Stimulated activated CD4-positive, alpha-beta T cell treated with anti-CD3 and anti-CD28 coated beads, TNF-alpha, amount 100 ng/mL, for 4 hours (primary cell): ENCODE results near the gene MAP1LC3B2.

Experiments
- DNase-seq, 3 experiments: peaks; one replicate each; pipeline ENCODE4 v3.0.0-alpha.2; 2020; ENCODE audit warnings: low read depth in 3 of 3

The MAP1LC3B2 gene

GRCh38 chr12:116538076-116538591 is 21.0 kb upstream of the MAP1LC3B2 start:
- no peak for DNase-seq

GRCh38 chr12:116538682-116539305 is 20.4 kb upstream of the MAP1LC3B2 start:
- no peak for DNase-seq

DNA sequence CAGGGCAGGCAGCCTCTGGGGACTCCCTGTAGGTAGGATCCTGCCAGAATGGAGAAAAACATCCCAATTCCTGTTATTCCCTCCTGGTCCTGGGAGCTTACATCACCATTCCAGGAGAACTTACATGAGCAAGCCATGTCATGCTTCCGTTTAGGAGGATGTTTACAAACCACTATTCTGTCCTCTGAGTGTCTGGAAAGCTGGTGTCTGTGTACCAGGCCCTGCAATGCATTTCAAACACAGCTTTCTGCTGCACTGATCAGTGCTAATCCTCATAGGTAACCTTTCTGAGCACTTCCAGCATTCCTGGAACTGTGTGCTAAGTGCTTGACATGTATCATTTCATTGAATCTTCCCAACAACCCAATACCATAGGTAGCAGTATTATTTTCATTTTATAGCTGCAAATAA is 19.8 kb upstream of the MAP1LC3B2 start:
- DNase-seq: no peak

DNA sequence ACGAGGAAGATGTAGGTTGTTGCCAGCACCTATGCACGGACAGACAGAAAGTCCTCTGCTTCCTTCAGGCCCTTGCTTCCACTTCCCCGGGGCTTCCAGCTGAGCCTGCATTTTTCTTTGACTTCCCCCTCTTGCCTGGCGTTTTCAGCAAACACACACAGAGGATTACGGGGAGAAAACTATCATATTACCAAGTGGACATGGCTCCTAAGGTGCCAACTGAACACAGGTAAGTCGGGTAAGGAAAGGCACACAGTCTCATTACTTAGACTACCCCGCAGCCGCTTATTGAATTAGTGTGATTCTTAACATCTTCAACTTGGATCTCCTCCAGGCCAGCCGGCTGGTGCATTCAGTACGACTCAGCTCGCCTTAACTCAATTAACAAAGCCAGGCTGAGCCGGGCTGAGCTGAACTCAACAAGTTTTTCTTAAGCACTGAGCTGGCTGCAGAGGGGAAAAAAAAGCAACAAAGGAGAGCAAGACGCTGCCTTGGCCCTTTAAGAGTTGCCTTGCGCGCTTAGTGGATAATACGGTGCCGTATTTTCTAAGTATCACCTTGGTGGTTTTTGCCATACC is 19.2 kb upstream of the MAP1LC3B2 start:
- DNase-seq: no peak

DNA sequence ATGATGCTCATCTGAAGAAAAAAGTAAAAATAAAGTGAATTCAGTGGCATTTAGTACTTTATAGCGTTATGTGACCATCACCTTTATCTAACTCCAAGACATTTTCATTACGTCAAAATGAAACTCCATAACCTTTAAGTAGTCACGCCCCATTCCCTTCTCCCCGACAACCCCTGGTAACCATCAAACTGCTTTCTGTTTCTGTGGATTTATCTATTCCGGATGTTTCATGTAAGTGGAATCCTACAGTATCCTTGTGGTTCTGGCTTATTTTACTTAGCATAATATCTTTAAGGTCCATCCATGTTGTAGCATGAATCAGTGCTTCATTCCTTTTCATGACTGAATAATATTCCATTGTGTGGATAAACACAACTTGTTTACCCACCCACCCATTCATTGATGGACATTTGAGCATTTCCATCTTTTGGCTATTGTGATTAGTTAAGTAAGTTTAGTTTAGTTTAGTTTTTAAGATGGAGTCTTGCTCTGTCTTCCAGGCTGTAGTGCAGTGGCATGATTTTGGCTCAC is 18.5 kb upstream of the MAP1LC3B2 start:
- DNase-seq: no peak

DNA sequence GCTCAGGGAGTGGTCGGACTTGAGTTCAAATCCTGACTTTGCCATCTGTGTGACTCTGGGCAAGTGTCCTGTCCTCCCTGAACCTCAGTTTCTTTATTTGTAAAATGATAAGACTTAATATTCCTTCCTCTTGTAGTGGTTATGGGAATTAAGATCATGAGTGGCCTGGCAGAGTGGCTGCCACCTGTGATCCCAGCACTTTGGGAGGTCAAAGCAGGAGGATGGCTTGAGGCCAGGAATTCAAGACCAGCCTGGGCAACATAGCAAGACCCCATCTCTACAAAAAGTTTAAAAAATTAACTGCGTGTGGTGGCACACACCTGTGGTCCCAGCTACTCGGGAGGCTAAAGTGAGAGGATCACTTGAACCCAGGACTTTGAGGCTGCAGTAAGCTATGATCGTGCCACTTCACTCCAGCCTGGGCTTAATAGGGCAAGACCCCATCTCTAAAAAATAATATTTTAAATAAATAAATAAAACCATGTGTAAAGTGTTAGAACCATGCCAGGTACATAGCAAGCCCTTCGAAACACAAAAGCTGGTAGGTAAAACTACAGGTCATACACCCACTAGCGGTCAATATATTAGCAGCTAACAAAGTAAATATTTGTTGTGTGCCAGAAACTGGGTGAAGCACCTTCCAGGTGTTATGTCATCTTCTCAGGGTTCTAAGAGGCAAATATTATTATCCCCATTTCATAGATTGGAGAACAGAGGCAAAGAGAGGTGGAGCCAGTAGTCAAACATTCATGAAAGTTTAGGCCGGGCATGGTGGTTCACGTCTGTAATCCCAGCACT is 17.4 kb upstream of the MAP1LC3B2 start:
- no peak for DNase-seq

- DNase-seq: no peak
Observed at GRCh38 chr12:116542345-116542956, 16.7 kb upstream of the MAP1LC3B2 start.

GRCh38 chr12:116544656-116545055 is 14.5 kb upstream of the MAP1LC3B2 start:
- no peak for DNase-seq

GRCh38 chr12:116545144-116545543 is 14.0 kb upstream of the MAP1LC3B2 start:
- DNase-seq: no peak

GRCh38 chr12:116545936-116546335 is 13.2 kb upstream of the MAP1LC3B2 start:
- DNase-seq: no peak

DNA sequence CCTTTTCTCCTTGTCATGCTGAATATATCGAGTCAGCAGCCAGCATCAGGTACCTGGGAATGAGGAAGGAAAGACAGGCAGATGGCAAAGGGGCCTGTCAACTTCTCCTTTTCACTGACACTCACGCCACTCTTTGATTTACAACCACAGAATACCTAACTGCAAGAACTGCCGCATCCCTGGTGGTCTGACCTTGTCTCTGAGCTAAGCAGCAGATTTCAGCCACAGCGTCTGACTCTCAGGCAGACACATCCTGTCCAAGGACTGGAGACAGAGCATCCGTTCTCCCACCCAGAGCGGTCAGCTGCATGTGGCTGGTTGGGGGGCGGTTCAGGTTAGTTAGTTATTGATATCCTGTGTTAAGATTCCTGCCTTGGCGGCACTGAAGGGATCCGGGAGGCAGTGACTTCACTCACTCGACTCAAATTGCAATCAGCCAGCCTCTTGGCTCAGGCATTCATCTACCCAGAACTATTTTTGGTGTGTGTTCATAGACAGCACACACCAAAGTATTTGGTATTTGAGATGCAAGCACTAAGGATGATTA is 11.2 kb upstream of the MAP1LC3B2 start:
- no peak for DNase-seq

GRCh38 chr12:116549993-116550392 is 9.2 kb upstream of the MAP1LC3B2 start:
- DNase-seq: no peak

DNA sequence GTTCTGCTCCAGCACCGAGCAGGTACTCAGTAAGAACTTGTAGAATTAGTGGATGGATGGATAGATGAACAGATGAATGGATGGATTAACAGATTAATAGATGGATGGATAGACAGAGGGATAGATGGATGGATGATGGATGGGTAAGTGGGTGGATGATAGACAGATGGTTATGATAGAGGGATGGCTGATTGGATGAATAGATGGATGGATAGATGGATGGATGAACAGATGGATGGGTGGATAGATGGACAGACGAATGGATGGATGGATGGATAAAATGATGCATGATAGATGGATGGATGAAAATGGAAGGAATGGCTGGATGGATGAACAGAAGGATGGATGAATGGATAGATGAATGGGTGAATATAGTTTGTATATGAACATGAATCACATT is 8.0 kb upstream of the MAP1LC3B2 start:
- no peak for DNase-seq

DNA sequence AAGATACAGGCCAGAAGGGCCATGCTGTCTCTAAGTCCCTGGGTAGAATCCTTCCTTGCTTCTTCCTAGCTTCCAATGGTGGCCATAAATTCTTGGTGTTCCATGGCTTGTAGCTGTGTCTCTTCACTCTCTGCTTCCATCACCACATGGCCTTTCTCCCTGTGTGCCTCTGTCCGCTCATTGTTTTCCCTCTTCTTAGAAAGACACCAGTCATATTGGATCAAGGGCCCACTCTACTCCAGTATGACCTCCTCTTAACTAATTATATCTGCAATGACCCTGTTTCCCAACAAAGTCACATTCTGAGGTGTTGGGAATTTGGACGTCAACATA is 7.6 kb upstream of the MAP1LC3B2 start:
- DNase-seq: no peak

- DNase-seq: no peak
Observed at GRCh38 chr12:116551952-116552772, 7.0 kb upstream of the MAP1LC3B2 start.

DNA sequence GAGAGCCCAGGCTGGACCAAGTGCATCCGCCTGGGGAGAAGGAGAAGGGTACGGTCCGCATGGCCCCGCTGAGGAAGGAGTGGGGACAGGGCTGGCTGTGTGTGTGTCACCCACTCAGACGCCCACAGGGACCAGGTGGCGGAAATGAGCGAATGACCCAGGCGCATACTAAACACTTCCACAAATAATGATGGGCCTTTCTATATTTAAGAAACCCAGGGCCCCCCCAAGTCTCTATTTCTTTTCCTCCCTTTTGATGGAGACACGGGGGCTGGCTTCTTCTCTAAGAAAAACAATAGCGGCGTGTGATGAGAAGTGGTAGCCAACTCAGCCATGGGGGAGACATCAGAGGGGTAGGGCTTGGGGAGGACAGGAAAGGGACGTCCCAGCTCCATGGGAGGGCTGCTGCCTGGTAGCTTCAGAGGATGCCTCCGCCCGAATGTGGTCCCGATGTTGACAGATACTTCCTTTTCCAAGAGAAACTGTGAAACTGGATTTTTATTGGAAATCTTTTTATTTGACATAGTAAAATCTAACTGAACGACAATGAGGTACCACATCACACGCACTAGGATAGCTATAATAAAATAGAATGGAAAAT is 6.3 kb upstream of the MAP1LC3B2 start:
- DNase-seq: no peak

GRCh38 chr12:116556356-116556952 is 2.7 kb upstream of the MAP1LC3B2 start:
- DNase-seq: no peak

DNA sequence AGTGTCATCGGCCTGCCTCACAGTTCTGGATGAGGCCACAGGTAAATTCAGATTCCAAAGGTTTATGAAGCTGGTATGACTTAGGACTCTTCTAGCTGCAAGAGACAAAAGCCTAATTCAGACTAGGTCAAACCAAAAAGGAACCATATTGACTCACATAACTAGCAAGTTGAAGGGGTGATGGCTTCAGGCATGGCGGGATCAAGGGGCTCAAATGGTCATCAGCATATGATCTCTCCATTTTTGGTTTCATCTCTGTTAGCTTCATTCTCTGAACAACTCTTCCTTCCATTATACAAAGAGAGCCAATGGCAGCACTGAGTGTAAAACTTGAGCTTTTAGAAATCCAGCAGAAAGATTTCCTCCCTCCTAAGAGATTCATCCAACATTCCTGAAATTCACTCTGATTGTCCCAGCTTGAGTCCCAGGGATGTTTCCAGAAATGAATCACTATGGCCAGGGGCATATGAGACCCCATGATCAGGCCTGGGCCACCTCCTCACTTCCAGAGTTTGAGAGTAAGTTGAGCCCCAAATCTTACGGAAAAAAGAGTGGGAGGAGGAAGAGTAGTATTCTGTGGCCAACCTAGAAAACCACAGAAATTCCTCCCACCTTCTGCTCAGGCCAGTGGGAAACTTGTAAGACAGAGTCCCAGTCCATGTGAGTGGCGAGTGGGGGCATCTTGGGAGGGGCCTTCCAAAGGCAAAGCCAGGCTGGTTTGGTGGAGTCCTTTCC is 2.0 kb upstream of the MAP1LC3B2 start:
- DNase-seq: no peak

GRCh38 chr12:116558280-116559161 is 660 bp upstream of the MAP1LC3B2 start:
- DNase-seq: no peak
